SU-DHL-6 (cell line): ENCODE data around the gene ALX4.

Experiments used
- H2AFZ ChIP-seq: fragments of 200-600 bp; sonication (generic); 2 replicates; pipeline ENCODE4 v1.6.1; 2014; ENCODE audit warnings: low read depth, mild to moderate bottlenecking, moderate library complexity, mixed read lengths, antibody characterized with exemption, low read length; ENCODE audit not compliant: severe bottlenecking
- H3F3A ChIP-seq: fragments of 200-600 bp; shearing (Covaris generic); 2 replicates; pipeline ENCODE4 v1.6.0; 2016; ENCODE audit warnings: antibody characterized with exemption, mild to moderate bottlenecking; ENCODE audit not compliant: insufficient read depth
- H3K27ac ChIP-seq: fragments of 200-600 bp; sonication (generic); 2 replicates; pipeline ENCODE4 v1.5.1; 2016; ENCODE audit warnings: low read depth, mild to moderate bottlenecking, low read length, moderate library complexity, mixed read lengths
- H3K27me3 ChIP-seq: fragments of 200-600 bp; sonication (generic), shearing (Covaris generic); 2 replicates; pipeline ENCODE4 v1.6.0; 2014; ENCODE audit warnings: mild to moderate bottlenecking, low read length
- H3K36me3 ChIP-seq: fragments of 200-600 bp; sonication (generic); 2 replicates; pipeline ENCODE4 v1.6.1; 2014; ENCODE audit warnings: mild to moderate bottlenecking, low read length, mixed read lengths
- H3K4me2 ChIP-seq: fragments of 300-600, 200-600 bp; shearing (Covaris generic), sonication (generic); 2 replicates; pipeline ENCODE4 v1.6.0; 2014; ENCODE audit warnings: low read length, low read depth, mild to moderate bottlenecking; ENCODE audit not compliant: poor library complexity, severe bottlenecking
- H3K4me3 ChIP-seq: fragments of 200-600 bp; sonication (generic); 2 replicates; pipeline ENCODE4 v1.5.1; 2014; ENCODE audit warnings: antibody characterized with exemption, low read length, mild to moderate bottlenecking, mixed read lengths; ENCODE audit not compliant: insufficient read depth, poor library complexity, severe bottlenecking
- H3K79me2 ChIP-seq: fragments of 200-600 bp; sonication (generic); 2 replicates; pipeline ENCODE4 v1.6.1; 2014; ENCODE audit warnings: mild to moderate bottlenecking, low read length, moderate library complexity; ENCODE audit not compliant: insufficient read depth
- H3K9ac ChIP-seq: fragments of 200-600 bp; sonication (generic); 2 replicates; pipeline ENCODE4 v1.7.0; 2014; ENCODE audit warnings: mild to moderate bottlenecking, low read length
- H3K9me2 ChIP-seq: fragments of 200-600 bp; sonication (generic); replicated peaks from 2 replicates; pipeline ENCODE4 v1.6.1; 2014; ENCODE audit warnings: low read length; ENCODE audit not compliant: insufficient read depth
- H3K9me3 ChIP-seq: fragments of 200-600 bp; sonication (generic); 2 replicates; pipeline ENCODE4 v1.6.1; 2014; ENCODE audit warnings: low read length, mixed read lengths; ENCODE audit not compliant: insufficient read depth
- H4K20me1 ChIP-seq: fragments of 200-600 bp; sonication (generic); 2 replicates; pipeline ENCODE4 v1.6.1; 2014; ENCODE audit warnings: low read depth, mild to moderate bottlenecking, antibody characterized with exemption, low read length, moderate library complexity, mixed read lengths
- CTCF ChIP-seq: fragments of 200-600 bp; sonication (generic); IDR thresholded peaks from one replicate; pipeline ENCODE4 v1.5.1; 2017; ENCODE audit warnings: antibody characterized with exemption, mild to moderate bottlenecking, low read length, moderate library complexity; ENCODE audit not compliant: insufficient read depth, poor library complexity, severe bottlenecking
- EZH2phosphoT487 ChIP-seq: fragments of 200-600 bp; sonication (generic), shearing (Covaris generic); conservative IDR thresholded peaks from 2 replicates; pipeline ENCODE4 v1.6.1; 2018; ENCODE audit warnings: mild to moderate bottlenecking, antibody characterized with exemption, low read length, moderate library complexity, mixed read lengths

Gene ALX4

GRCh38 chr11:44279483-44279882 lies 30.5 kb downstream of the ALX4 start:
- no peaks in the 10 kb centered on the region for H3K9me2 ChIP-seq
- no peaks in the 10 kb centered on the region for H3K36me3 ChIP-seq
- no peaks in the 10 kb centered on the region for H3K79me2 ChIP-seq
- no peak overlapping the region for H3K9ac ChIP-seq
- no peak overlapping the region for H2AFZ ChIP-seq
- no peak overlapping the region for H3K4me3 ChIP-seq
- H3K9me3 ChIP-seq, result no peaks in the 10 kb centered on the region
- TF ChIP-seq CTCF, result no peak
- TF ChIP-seq EZH2phosphoT487, result no peak
- no peak overlapping the region for H3K27ac ChIP-seq
- no peaks in the 10 kb centered on the region for H4K20me1 ChIP-seq
- H3F3A ChIP-seq, result no peaks in the 10 kb centered on the region
- H3K4me2 ChIP-seq, result no peak overlapping the region
- no peaks in the 10 kb centered on the region for H3K27me3 ChIP-seq

DNA sequence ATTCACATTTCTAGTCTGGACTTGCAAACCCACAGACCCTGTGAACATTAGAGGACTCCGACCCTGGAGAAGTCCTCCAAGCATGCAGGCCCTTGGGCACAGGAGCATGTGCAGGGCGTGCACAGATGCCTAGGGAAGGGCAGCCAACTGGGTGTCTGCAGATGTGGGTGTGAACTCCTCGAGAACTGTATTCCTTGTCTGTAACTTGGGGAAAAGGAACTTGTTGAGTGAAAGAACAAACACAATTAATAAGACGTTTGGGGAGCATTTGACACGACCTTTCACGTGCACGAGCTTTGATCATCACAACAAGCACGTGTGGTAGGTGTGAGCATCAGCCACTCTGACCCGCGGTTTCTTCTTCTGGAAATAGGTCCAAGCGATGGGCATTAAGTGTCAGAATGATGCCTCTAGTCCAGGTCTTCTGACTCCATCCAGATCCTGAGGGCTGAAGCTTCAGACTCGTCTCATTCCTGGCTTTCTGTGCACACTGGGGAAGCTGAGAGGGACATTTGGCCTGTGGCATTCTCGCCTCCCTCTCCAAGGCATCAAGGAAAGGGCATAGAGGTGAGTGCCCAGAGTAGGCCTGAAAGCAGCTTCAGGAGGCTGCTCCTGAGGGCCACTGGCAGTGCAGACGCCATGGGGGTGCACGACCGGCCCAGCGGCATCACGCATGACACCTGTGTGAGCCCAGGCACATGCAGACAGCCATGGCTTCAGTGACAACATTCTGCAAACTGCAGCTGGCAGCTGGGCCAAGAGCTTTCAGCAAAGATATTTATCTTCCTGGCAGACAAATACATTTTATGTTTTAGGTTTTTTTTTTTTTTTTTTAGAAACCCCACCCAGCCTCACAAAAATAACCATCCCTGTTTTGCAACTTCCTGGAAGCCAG lies 32.5 kb downstream of the ALX4 start:
- H3K36me3 ChIP-seq, result no peaks in the 10 kb centered on the region
- no peaks in the 10 kb centered on the region for H3K9me2 ChIP-seq
- no peaks in the 10 kb centered on the region for H3F3A ChIP-seq
- H3K27ac ChIP-seq, result no peak overlapping the region
- H4K20me1 ChIP-seq, result no peaks in the 10 kb centered on the region
- TF ChIP-seq EZH2phosphoT487 (no peak), CTCF (no peak)
- H3K4me3 ChIP-seq, result no peak overlapping the region
- H2AFZ ChIP-seq, result no peak overlapping the region
- no peaks in the 10 kb centered on the region for H3K27me3 ChIP-seq
- no peaks in the 10 kb centered on the region for H3K79me2 ChIP-seq
- no peak overlapping the region for H3K4me2 ChIP-seq
- no peak overlapping the region for H3K9ac ChIP-seq
- H3K9me3 ChIP-seq, result no peaks in the 10 kb centered on the region

GRCh38 chr11:44275961-44276550 lies 33.9 kb downstream of the ALX4 start:
- no peaks in the 10 kb centered on the region for H4K20me1 ChIP-seq
- H3K79me2 ChIP-seq, result no peaks in the 10 kb centered on the region
- H3K27me3 ChIP-seq, result no peaks in the 10 kb centered on the region
- H3K9me2 ChIP-seq, result no peaks in the 10 kb centered on the region
- H3K4me3 ChIP-seq, result no peak overlapping the region
- no peaks in the 10 kb centered on the region for H3K36me3 ChIP-seq
- no peaks in the 10 kb centered on the region for H3K9me3 ChIP-seq
- no peak overlapping the region for H2AFZ ChIP-seq
- H3K27ac ChIP-seq, result no peak overlapping the region
- no peak overlapping the region for H3K9ac ChIP-seq
- TF ChIP-seq CTCF (no peak), EZH2phosphoT487 (no peak)
- no peaks in the 10 kb centered on the region for H3F3A ChIP-seq
- H3K4me2 ChIP-seq, result no peak overlapping the region
